K562 (cell line): Measurements from ENCODE around the gene HYOU1. TPM values are rescaled to one million over a fixed set of nuclear protein-coding genes. Genes with fewer than 3 reads are reported as not detected.

ENCODE experiments used
- CBFB ChIP-seq: sonication (generic); formaldehyde crosslinking; IDR thresholded peaks from 2 replicates; pipeline ENCODE4 v1.4.0; 2020; ENCODE audit warnings: mild to moderate bottlenecking, missing genetic modification reagents
- CHD1 ChIP-seq: fragments of 200-600 bp; sonication (generic); IDR thresholded peaks from one replicate; pipeline ENCODE4 v1.6.1; 2012; ENCODE audit warnings: mild to moderate bottlenecking, moderate library complexity, low read length, inconsistent platforms
- EGR1 ChIP-seq: fragments of 450-650 bp; conservative IDR thresholded peaks from 2 replicates; pipeline ENCODE4 v1.6.1; 2017; ENCODE audit warnings: mild to moderate bottlenecking
- EHMT2 ChIP-seq: fragments of 450-650 bp; IDR thresholded peaks from 2 replicates; pipeline ENCODE4 v1.6.1; 2018; ENCODE audit warnings: antibody characterized with exemption
- ELF4 ChIP-seq: fragments of 450-650 bp; formaldehyde crosslinking; IDR thresholded peaks from 2 replicates; pipeline ENCODE4 v1.4.0; 2022; ENCODE audit warnings: missing genetic modification characterization
- HNRNPK ChIP-seq: fragments of 200-400 bp; formaldehyde crosslinking; IDR thresholded peaks from one replicate; pipeline ENCODE4 v1.6.1; 2018; ENCODE audit warnings: mild to moderate bottlenecking, low read depth, low read length; ENCODE audit not compliant: poor library complexity, severe bottlenecking
- MTA3 ChIP-seq: fragments of 450-650 bp; formaldehyde crosslinking; IDR thresholded peaks from 2 replicates; pipeline ENCODE4 v1.6.1; 2017; ENCODE audit warnings: mild to moderate bottlenecking, borderline replicate concordance
- MYC ChIP-seq, 2 experiments: fragments of 250-450 bp in 1 of 2; sonication (Bioruptor Pico) in 1 of 2; IDR thresholded peaks; 2 replicates each; pipeline versions ENCODE4 v1.5.1 to v1.6.1; 2012 to 2021; ENCODE audit warnings: low read depth in 2 of 2, borderline replicate concordance in 1 of 2, improper control_type of control experiment in 1 of 2, low read length in 1 of 2, mild to moderate bottlenecking in 1 of 2, moderate library complexity in 1 of 2
- PTBP1 ChIP-seq: fragments of 200-400 bp; formaldehyde crosslinking; IDR thresholded peaks from 2 replicates; pipeline ENCODE4 v1.6.1; 2017; ENCODE audit warnings: low read depth, low read length
- RB1 ChIP-seq: fragments of 450-650 bp; IDR thresholded peaks from 2 replicates; pipeline ENCODE4 v1.6.1; 2017; ENCODE audit warnings: low read depth, mild to moderate bottlenecking
- SMAD4 ChIP-seq: fragments of 250-450 bp; sonication (Bioruptor Pico); conservative IDR thresholded peaks from 2 replicates; pipeline ENCODE4 v1.8.0; 2021; ENCODE audit warnings: inconsistent platforms, mild to moderate bottlenecking, moderate library complexity
- SRSF1 ChIP-seq: fragments of 200-400 bp; formaldehyde crosslinking; IDR thresholded peaks from 2 replicates; pipeline ENCODE4 v1.6.1; 2017; ENCODE audit warnings: mild to moderate bottlenecking, low read depth, low read length, moderate library complexity
- XRCC5 ChIP-seq: fragments of 200-400 bp; formaldehyde crosslinking; IDR thresholded peaks from 2 replicates; pipeline ENCODE4 v1.6.1; 2017; ENCODE audit warnings: low read depth, mild to moderate bottlenecking, low read length
- ZBED1 ChIP-seq: IDR thresholded peaks from 2 replicates; pipeline ENCODE4 v1.6.1; 2014
- ZNF324 ChIP-seq: fragments of 250-450 bp; sonication (Bioruptor Pico); IDR thresholded peaks from 2 replicates; pipeline ENCODE4 v1.4.0; 2020; ENCODE audit warnings: mild to moderate bottlenecking
- polyA plus RNA-seq, 8 experiments: library from polyadenylated mRNA; depleted of rRNA in 4 of 8; stranded (reverse) in 5 of 8; unstranded in 3 of 8; fragments of >200 nt; fragmentation: Nextera tagmentation in 2 of 8; fragmentation: Illumina TruSeq in 1 of 8; extraction: Ambion mirVana in 2 of 8; extraction: Trizol in 1 of 8; gene quantifications; 2 replicates each; pipeline versions ENCODE4 v1.2.1 to v1.2.3, GENCODE V29; 2011 to 2014; ENCODE audit warnings: inconsistent platforms in 1 of 8, missing spikeins in 1 of 8
- total RNA-seq, 7 experiments: library from RNA; depleted of rRNA in 6 of 7; stranded (reverse); fragments of >200 nt in 6 of 7; fragmentation: Illumina TruSeq in 2 of 7; extraction: Trizol in 2 of 7; gene quantifications; 2 replicates each; pipeline versions ENCODE4 v1.2.1 to v1.2.3, GENCODE V29; 2011 to 2021; ENCODE audit warnings: low replicate concordance in 1 of 7
- TF ChIP-seq, protein P1 (sequence below): fragments of 450-650 bp; formaldehyde crosslinking; IDR thresholded peaks from 2 replicates; pipeline ENCODE4 v1.4.0; 2020; ENCODE audit warnings: mild to moderate bottlenecking, moderate library complexity
- TF ChIP-seq, protein P2 (sequence below): sonication (generic); formaldehyde crosslinking; IDR thresholded peaks from 2 replicates; pipeline ENCODE4 v1.8.0; 2022; ENCODE audit warnings: missing genetic modification reagents, mild to moderate bottlenecking, moderate library complexity, borderline replicate concordance
- TF ChIP-seq, protein P3 (sequence below), 2 experiments: fragments of 450-650 bp in 1 of 2; sonication (generic) in 1 of 2; formaldehyde crosslinking; conservative IDR thresholded peaks; 2 replicates each; pipeline versions ENCODE4 v1.4.0 to v1.8.1; 2020 to 2022; ENCODE audit warnings: mild to moderate bottlenecking in 1 of 2, missing genetic modification reagents in 1 of 2
- TF ChIP-seq, protein P4 (sequence below): fragments of 250-450 bp; sonication (Bioruptor Pico); IDR thresholded peaks from 2 replicates; pipeline ENCODE4 v1.4.0; 2020; ENCODE audit warnings: mild to moderate bottlenecking, moderate library complexity

The HYOU1 gene
- total and polyA plus RNA-seq, 9 of the 15 experiments (the other 6 are each of a cell fraction or from before 2014, with no cell fraction given), result 19.5 to 197 (median 128) TPM

DNA sequence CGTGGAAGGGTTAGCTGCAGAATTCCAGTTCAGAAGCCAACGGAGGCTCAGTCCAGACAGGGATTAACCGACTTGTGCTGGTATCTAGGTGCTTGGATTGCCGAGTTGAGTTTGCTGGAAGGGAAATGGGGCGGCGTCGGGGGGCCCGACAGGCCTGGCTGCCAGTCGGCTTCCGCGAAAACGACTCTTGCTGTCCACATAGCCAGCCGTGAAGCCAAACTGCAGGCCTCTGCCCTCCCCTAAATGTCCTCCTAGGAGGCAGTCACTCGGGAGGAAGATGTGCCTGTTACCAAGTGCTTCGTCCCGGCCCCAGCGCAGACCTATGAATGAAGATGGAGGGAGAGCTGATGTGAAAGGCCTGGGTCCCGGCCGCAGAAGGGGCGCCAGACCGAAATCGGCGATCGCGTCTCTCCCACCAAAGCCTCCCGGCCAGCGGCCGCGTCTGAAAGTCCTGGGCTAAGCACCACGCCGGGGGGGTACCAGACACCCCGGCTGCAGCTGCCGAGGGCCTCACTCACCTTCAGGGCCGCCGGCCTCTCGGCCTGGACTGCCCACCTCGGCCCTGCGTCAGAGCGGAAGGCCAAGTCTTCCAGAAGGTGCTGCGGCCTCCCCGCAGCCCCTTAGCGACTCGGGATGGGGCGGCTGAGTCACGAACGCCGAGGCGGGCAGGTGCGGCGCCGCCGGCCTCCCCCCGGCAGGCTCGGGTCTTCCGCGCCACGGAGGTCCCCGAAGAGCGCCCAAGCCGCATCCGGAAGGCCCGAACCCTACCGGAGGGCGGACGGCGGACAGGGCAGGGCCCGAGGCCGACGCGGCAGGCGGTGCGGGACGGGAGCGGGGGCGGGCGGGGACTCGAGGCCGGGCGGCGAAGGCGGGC lies 37.2 kb upstream of the HYOU1 start (continued):
- TF ChIP-seq CHD1 (peak; percentile 98), ZBED1 (0 out of 2 replicates have a peak, but pooled peaks have one; percentile 21), SRSF1 (peak; percentile 45; the same call in 1 of the 2 replicates), RB1 (peak; percentile 11; the same call in 1 of the 2 replicates), EGR1 (peak; percentile 16; the same call in 1 of the 2 replicates), CBFB (CRISPR knock-in tag) (peak; percentile 44; the same call in 1 of the 2 replicates), MTA3 (peak; percentile 69), ELF4 (CRISPR knock-in tag) (no peak), EHMT2 (no peak), HNRNPK (peak; percentile 40), SMAD4 (CRISPR knock-in tag) (peak; percentile 28; the same call in 1 of the 2 replicates), MYC (IDR thresholded peaks at IDR 0.05; ENCODE audit: low read depth, low read length) (no peak), MYC (CRISPR knock-in tag; IDR thresholded peaks at IDR 0.05; ENCODE audit: borderline replicate concordance, low read depth) (peak; percentile 76; the same call in 1 of the 2 replicates), XRCC5 (no peak), PTBP1 (peak; percentile 91), ZNF324 (CRISPR knock-in tag) (peak; percentile 37; the same call in 1 of the 2 replicates)
- TF ChIP-seq, protein P1, sequence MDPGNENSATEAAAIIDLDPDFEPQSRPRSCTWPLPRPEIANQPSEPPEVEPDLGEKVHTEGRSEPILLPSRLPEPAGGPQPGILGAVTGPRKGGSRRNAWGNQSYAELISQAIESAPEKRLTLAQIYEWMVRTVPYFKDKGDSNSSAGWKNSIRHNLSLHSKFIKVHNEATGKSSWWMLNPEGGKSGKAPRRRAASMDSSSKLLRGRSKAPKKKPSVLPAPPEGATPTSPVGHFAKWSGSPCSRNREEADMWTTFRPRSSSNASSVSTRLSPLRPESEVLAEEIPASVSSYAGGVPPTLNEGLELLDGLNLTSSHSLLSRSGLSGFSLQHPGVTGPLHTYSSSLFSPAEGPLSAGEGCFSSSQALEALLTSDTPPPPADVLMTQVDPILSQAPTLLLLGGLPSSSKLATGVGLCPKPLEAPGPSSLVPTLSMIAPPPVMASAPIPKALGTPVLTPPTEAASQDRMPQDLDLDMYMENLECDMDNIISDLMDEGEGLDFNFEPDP, result no peak
- TF ChIP-seq, protein P2, sequence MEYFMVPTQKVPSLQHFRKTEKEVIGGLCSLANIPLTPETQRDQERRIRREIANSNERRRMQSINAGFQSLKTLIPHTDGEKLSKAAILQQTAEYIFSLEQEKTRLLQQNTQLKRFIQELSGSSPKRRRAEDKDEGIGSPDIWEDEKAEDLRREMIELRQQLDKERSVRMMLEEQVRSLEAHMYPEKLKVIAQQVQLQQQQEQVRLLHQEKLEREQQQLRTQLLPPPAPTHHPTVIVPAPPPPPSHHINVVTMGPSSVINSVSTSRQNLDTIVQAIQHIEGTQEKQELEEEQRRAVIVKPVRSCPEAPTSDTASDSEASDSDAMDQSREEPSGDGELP (CRISPR knock-in tag), result peak; percentile 44
- TF ChIP-seq, protein P3, sequence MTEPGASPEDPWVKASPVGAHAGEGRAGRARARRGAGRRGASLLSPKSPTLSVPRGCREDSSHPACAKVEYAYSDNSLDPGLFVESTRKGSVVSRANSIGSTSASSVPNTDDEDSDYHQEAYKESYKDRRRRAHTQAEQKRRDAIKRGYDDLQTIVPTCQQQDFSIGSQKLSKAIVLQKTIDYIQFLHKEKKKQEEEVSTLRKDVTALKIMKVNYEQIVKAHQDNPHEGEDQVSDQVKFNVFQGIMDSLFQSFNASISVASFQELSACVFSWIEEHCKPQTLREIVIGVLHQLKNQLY (CRISPR knock-in tag; conservative IDR thresholded peaks at IDR 0.05), result 0 out of 4 replicates have a peak, but pooled peaks of 1 of the 2 experiments have one; percentile 32
- TF ChIP-seq, protein P4, sequence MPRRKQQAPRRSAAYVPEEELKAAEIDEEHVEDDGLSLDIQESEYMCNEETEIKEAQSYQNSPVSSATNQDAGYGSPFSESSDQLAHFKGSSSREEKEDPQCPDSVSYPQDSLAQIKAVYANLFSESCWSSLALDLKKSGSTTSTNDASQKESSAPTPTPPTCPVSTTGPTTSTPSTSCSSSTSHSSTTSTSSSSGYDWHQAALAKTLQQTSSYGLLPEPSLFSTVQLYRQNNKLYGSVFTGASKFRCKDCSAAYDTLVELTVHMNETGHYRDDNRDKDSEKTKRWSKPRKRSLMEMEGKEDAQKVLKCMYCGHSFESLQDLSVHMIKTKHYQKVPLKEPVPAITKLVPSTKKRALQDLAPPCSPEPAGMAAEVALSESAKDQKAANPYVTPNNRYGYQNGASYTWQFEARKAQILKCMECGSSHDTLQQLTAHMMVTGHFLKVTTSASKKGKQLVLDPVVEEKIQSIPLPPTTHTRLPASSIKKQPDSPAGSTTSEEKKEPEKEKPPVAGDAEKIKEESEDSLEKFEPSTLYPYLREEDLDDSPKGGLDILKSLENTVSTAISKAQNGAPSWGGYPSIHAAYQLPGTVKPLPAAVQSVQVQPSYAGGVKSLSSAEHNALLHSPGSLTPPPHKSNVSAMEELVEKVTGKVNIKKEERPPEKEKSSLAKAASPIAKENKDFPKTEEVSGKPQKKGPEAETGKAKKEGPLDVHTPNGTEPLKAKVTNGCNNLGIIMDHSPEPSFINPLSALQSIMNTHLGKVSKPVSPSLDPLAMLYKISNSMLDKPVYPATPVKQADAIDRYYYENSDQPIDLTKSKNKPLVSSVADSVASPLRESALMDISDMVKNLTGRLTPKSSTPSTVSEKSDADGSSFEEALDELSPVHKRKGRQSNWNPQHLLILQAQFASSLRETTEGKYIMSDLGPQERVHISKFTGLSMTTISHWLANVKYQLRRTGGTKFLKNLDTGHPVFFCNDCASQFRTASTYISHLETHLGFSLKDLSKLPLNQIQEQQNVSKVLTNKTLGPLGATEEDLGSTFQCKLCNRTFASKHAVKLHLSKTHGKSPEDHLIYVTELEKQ, result no peak
